Caco-2 (cell line): ENCODE measurements around the gene REEP1. TPM values are rescaled to one million over a fixed set of nuclear protein-coding genes. Genes with fewer than 3 reads are reported as not detected.

Source experiments
- BruUV-seq: library from RNA; stranded (reverse); fragments of 400-500 nt; replicated peaks from 2 replicates; lab custom pipeline; 2021; lab: Mats Ljungman, UMichigan
- CTCF ChIA-PET: fragments of 300-600 bp; sonication (Branson Sonifier 250); formaldehyde crosslinking; loops from one replicate; lab custom pipeline; 2022; ENCODE audit warnings: antibody characterized with exemption; lab: Charles Lee
- POLR2A ChIA-PET: fragments of 300-600 bp; sonication (Branson Sonifier 250); formaldehyde crosslinking; loops from one replicate; lab custom pipeline; 2022; ENCODE audit warnings: antibody characterized with exemption; lab: Charles Lee
- DNase-seq, 2 experiments: peaks; one replicate each; pipeline versions ENCODE4 v3.0.0 to v3.0.0-alpha.2; 2020 to 2022
- H3K27me3 ChIP-seq: replicated peaks from 2 replicates; pipeline ENCODE4 v1.6.0; 2011; ENCODE audit warnings: low read length; ENCODE audit not compliant: control insufficient read depth, insufficient read depth
- H3K36me3 ChIP-seq: 2 replicates; pipeline ENCODE4 v1.5.1; 2011; ENCODE audit warnings: low read length; ENCODE audit not compliant: control insufficient read depth, insufficient read depth
- H3K4me1 ChIP-seq: fragments of 250-450 bp; sonication (Bioruptor Pico); 2 replicates; pipeline ENCODE4 v1.5.1; 2020; ENCODE audit warnings: mild to moderate bottlenecking
- H3K4me3 ChIP-seq: 2 replicates; pipeline ENCODE4 v1.5.1; 2011; ENCODE audit warnings: low read depth, mild to moderate bottlenecking, control low read depth, low read length
- H3K9me3 ChIP-seq: fragments of 250-450 bp; sonication (Bioruptor Pico); 2 replicates; pipeline ENCODE4 v1.5.1; 2020; ENCODE audit warnings: mild to moderate bottlenecking, moderate library complexity
- H3K27ac Mint-ChIP-seq: one replicate; pipeline ENCODE4 v1.8.0; 2022; ENCODE audit warnings: mixed read lengths; ENCODE audit not compliant: unreplicated experiment
- H3K27me3 Mint-ChIP-seq: one replicate; pipeline ENCODE4 v1.8.0; 2022; ENCODE audit warnings: mixed read lengths; ENCODE audit not compliant: insufficient read depth, unreplicated experiment
- H3K36me3 Mint-ChIP-seq: one replicate; pipeline ENCODE4 v1.8.0; 2022; ENCODE audit warnings: mild to moderate bottlenecking, mixed read lengths; ENCODE audit not compliant: insufficient read depth, unreplicated experiment
- H3K4me1 Mint-ChIP-seq: one replicate; pipeline ENCODE4 v1.8.0; 2022; ENCODE audit warnings: low read depth, mixed read lengths; ENCODE audit not compliant: unreplicated experiment
- H3K4me3 Mint-ChIP-seq: one replicate; pipeline ENCODE4 v1.8.0; 2022; ENCODE audit warnings: mild to moderate bottlenecking, moderate library complexity, mixed read lengths; ENCODE audit not compliant: unreplicated experiment
- H3K9me3 Mint-ChIP-seq: one replicate; pipeline ENCODE4 v1.8.0; 2022; ENCODE audit warnings: mixed read lengths; ENCODE audit not compliant: unreplicated experiment
- intact Hi-C: fragments of 100-400 bp; cut with micrococcal nuclease; formaldehyde crosslinking; loops from one replicate; pipeline ENCODE4 v1.10.0; 2022; ENCODE audit not compliant: unreplicated experiment
- total RNA-seq: library from RNA; stranded (reverse); gene quantifications from 2 replicates; pipeline ENCODE4 v1.2.3, GENCODE V29; 2022
- TF ChIP-seq, protein P1 (sequence below), 2 experiments: fragments of 200-600 bp in 1 of 2; IDR thresholded peaks; 1 replicate in 1 of 2; 2 replicates in 1 of 2; pipeline versions ENCODE4 v1.5.1 to v1.8.0; 2011 to 2022; ENCODE audit warnings: antibody characterized with exemption in 1 of 2, control low read depth in 1 of 2, inconsistent platforms in 1 of 2, low read depth in 1 of 2, low read length in 1 of 2, mild to moderate bottlenecking in 1 of 2, moderate library complexity in 1 of 2; ENCODE audit not compliant: insufficient read depth in 1 of 2, severe bottlenecking in 1 of 2, unreplicated experiment in 1 of 2

Gene REEP1
- total RNA-seq, 1 experiment from 2014 or later, result 16.6 TPM

DNA sequence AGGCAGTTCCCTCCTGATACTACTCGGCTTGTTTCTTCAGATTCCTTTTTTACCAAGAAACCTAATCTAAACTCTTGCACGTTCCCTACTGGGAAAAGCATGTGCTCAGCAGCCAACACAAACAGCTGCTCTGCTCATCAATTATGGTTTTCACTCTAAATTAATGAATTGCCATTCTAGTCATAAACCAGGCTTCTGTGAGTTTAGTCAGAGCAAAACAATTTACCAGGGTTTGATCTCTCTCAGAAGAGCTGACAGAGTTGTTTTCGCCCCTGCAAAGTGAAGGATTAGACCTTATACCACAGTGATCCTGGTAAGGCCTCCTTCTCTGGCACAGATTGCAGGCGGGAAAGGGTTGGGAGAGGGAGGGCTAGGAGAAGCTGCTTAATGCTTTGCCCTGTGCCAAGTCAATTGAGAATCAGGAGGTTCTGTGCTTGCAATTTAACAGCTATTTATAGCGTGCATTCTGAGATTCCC is 57.2 kb downstream of the REEP1 start:
- TF ChIP-seq, protein P1, sequence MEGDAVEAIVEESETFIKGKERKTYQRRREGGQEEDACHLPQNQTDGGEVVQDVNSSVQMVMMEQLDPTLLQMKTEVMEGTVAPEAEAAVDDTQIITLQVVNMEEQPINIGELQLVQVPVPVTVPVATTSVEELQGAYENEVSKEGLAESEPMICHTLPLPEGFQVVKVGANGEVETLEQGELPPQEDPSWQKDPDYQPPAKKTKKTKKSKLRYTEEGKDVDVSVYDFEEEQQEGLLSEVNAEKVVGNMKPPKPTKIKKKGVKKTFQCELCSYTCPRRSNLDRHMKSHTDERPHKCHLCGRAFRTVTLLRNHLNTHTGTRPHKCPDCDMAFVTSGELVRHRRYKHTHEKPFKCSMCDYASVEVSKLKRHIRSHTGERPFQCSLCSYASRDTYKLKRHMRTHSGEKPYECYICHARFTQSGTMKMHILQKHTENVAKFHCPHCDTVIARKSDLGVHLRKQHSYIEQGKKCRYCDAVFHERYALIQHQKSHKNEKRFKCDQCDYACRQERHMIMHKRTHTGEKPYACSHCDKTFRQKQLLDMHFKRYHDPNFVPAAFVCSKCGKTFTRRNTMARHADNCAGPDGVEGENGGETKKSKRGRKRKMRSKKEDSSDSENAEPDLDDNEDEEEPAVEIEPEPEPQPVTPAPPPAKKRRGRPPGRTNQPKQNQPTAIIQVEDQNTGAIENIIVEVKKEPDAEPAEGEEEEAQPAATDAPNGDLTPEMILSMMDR (IDR thresholded peaks at IDR 0.05; ENCODE audit: insufficient read depth in 1 of 2, low read depth in 1 of 2, low read length in 1 of 2, severe bottlenecking in 1 of 2, unreplicated experiment in 1 of 2), result no peak
- Histone ChIP-seq H3K4me3 (no peak overlapping the region), H3K27me3 (no peaks in the 10 kb centered on the region), H3K4me1 (peaks cover 8% of the 10 kb centered on the region), H3K36me3 (no peaks in the 10 kb centered on the region), H3K9me3 (no peaks in the 10 kb centered on the region)
- no TSS peak for BruUV-seq
- ChIA-PET POLR2A (no interaction called here), CTCF (interaction anchor here (0.5 kb wide), 1 partner anchor 18 kb away, joined by 6 read pairs; no protein-coding TSS in a partner anchor)
- no peak overlapping the region for H3K4me3 Mint-ChIP-seq
- no peaks in the 10 kb centered on the region for H3K36me3 Mint-ChIP-seq
- no peak overlapping the region for H3K27ac Mint-ChIP-seq
- DNase-seq, result no peak
- peaks cover 6% of the 10 kb centered on the region for H3K4me1 Mint-ChIP-seq
- no peaks in the 10 kb centered on the region for H3K27me3 Mint-ChIP-seq
- intact Hi-C loops, result no loop called here
- no peaks in the 10 kb centered on the region for H3K9me3 Mint-ChIP-seq

DNA sequence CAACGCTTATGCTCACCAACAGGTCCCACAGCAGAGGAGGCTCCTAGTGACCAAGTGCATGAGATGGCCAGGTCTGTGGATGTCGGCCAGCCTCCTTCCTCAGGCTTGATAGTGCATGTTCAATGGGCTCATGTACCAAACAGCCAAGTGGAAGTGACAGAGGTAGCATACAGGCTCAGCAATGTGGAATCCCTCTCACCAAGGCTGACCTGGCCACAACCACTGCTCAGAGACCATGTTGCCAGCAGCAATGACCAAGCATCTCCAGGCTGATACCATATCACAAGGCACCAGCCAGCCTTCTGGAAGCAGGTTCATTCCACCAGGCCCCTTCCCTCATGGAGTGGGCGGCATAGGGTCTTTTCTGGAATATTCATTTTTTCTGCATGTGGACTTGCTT is 61.5 kb downstream of the REEP1 start:
- no peak overlapping the region for H3K4me3 Mint-ChIP-seq
- no peak for DNase-seq
- no peaks in the 10 kb centered on the region for H3K36me3 ChIP-seq
- BruUV-seq, result no TSS peak
- H3K27me3 ChIP-seq, result no peaks in the 10 kb centered on the region
- peaks cover 14% of the 10 kb centered on the region for H3K9me3 ChIP-seq
- ChIA-PET CTCF (no interaction called here), POLR2A (no interaction called here)
- intact Hi-C loops, result no loop called here
- H3K4me1 ChIP-seq, result peaks cover 24% of the 10 kb centered on the region
- H3K27me3 Mint-ChIP-seq, result no peaks in the 10 kb centered on the region
- peaks cover 8% of the 10 kb centered on the region for H3K36me3 Mint-ChIP-seq
- peaks cover 6% of the 10 kb centered on the region for H3K9me3 Mint-ChIP-seq
- H3K27ac Mint-ChIP-seq, result no peak overlapping the region
- TF ChIP-seq, protein P1 (IDR thresholded peaks at IDR 0.05; ENCODE audit: insufficient read depth in 1 of 2, low read depth in 1 of 2, low read length in 1 of 2, severe bottlenecking in 1 of 2, unreplicated experiment in 1 of 2), result no peak
- H3K4me3 ChIP-seq, result no peak overlapping the region
- peaks cover 22% of the 10 kb centered on the region for H3K4me1 Mint-ChIP-seq

DNA sequence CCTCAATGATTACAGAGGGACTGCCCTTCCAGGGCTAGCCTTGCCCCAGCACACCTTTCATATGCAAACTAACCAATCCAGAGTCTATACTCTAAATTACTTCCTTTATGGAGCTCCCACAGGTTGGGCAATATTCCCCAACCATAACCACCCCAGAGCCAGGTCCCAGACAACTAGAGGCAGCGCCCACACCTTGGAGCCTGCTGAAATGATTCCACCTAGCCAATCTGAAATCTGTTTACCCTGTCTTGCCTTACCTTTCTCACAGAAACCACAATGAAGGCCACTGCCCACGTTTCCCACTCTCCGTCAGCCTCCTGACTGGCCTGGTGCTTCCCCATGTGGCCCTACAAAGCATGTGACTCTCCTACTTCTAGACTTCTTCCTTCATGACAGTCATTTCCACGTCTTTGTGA is 62.0 kb downstream of the REEP1 start:
- peaks cover 19% of the 10 kb centered on the region for H3K9me3 ChIP-seq
- no peak for DNase-seq
- no peaks in the 10 kb centered on the region for H3K27me3 ChIP-seq
- H3K36me3 Mint-ChIP-seq, result peaks cover 8% of the 10 kb centered on the region
- H3K4me1 ChIP-seq, result peaks cover 24% of the 10 kb centered on the region
- ChIA-PET CTCF (no interaction called here), POLR2A (interaction anchor here (0.5 kb wide), 1 partner anchor 137 kb away, joined by 4 read pairs; no protein-coding TSS in a partner anchor)
- no peaks in the 10 kb centered on the region for H3K36me3 ChIP-seq
- intact Hi-C loops, result no loop called here
- peaks cover 22% of the 10 kb centered on the region for H3K4me1 Mint-ChIP-seq
- peaks cover 12% of the 10 kb centered on the region for H3K9me3 Mint-ChIP-seq
- no TSS peak for BruUV-seq
- no peak overlapping the region for H3K4me3 ChIP-seq
- no peak overlapping the region for H3K4me3 Mint-ChIP-seq
- TF ChIP-seq, protein P1 (IDR thresholded peaks at IDR 0.05; ENCODE audit: insufficient read depth in 1 of 2, low read depth in 1 of 2, low read length in 1 of 2, severe bottlenecking in 1 of 2, unreplicated experiment in 1 of 2), result no peak
- no peak overlapping the region for H3K27ac Mint-ChIP-seq
- no peaks in the 10 kb centered on the region for H3K27me3 Mint-ChIP-seq
